Activated CD4-positive, alpha-beta T cell treated with anti-CD3 and anti-CD28 coated beads, Interleukin-2, amount 10 ng/mL, durations not matched to agents 7 days and 5 days (primary cell): ENCODE results near the gene IGSF3. TPM values are rescaled to one million over a fixed set of nuclear protein-coding genes. Genes with fewer than 3 reads are reported as not detected.

Experiments used
- CTCF ChIA-PET: fragments of 350-600 bp; sonication (Branson Sonifier 250); formaldehyde crosslinking; loops from one replicate; lab custom pipeline; 2021; ENCODE audit warnings: antibody characterized with exemption; lab: Charles Lee
- POLR2A ChIA-PET: fragments of 350-600 bp; sonication (Branson Sonifier 250); formaldehyde crosslinking; loops from one replicate; lab custom pipeline; 2021; ENCODE audit warnings: antibody characterized with exemption; lab: Charles Lee
- DNase-seq: peaks from one replicate; pipeline ENCODE4 v3.0.0-alpha.2; 2020
- H3K27ac Mint-ChIP-seq: one replicate; pipeline ENCODE4 v1.8.0; 2021; ENCODE audit warnings: mild to moderate bottlenecking, moderate library complexity, mixed read lengths
- H3K27me3 Mint-ChIP-seq: one replicate; pipeline ENCODE4 v1.8.0; 2021; ENCODE audit warnings: mixed read lengths
- H3K36me3 Mint-ChIP-seq: one replicate; pipeline ENCODE4 v1.8.0; 2021; ENCODE audit warnings: low read depth, mixed read lengths
- H3K4me1 Mint-ChIP-seq: one replicate; pipeline ENCODE4 v1.8.0; 2021; ENCODE audit warnings: mixed read lengths
- H3K4me3 Mint-ChIP-seq: one replicate; pipeline ENCODE4 v1.8.0; 2021; ENCODE audit warnings: mild to moderate bottlenecking, moderate library complexity, mixed read lengths
- H3K9me3 Mint-ChIP-seq: one replicate; pipeline ENCODE4 v1.8.0; 2021; ENCODE audit warnings: mixed read lengths
- total RNA-seq, 2 experiments: library from RNA; stranded (reverse); gene quantifications; one replicate each; pipeline ENCODE4 v1.2.3, GENCODE V29; 2021

The IGSF3 gene
- under 1 TPM; 0.35 to 0.77 TPM for total RNA-seq

DNA sequence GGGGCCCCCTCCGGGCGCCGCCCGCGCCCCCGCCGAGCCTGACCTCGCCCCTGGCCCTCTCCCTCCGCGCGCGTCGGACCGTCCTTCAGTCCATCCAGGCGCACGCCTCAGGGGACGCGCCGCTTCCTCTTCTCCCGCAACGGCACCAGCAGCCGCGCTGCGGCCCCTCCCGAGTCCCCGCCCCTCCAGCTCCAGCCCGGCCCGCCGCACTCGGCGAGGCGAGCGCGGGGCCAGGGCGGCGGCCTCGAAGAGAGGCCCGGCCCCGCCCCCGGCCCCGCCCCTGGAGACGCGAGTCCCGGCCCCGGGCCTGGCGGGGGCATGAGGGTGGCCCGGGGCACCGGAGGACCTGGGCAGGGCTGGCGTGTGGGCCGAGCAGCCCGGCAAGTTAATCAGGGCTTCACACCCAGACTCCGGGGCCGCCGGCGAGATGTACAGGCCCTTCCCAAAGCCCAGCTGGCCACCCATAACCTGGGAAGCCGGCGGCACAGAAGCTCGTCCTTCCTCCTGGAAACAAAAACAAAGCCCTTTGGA lies at the start of gene IGSF3:
Gene IGSF3, minus strand, starts transcription at position 159 of the 531 bp plus-strand sequence. CDS start 1,407 bp downstream, outside the sequence.
- ChIA-PET POLR2A (no interaction called here), CTCF (interaction anchor here (1.0 to 1.4 kb wide), 2 partner anchors 93 to 393 kb away, joined by 3 to 4 read pairs; partner anchors contain the start of gene TTF2)

DNA sequence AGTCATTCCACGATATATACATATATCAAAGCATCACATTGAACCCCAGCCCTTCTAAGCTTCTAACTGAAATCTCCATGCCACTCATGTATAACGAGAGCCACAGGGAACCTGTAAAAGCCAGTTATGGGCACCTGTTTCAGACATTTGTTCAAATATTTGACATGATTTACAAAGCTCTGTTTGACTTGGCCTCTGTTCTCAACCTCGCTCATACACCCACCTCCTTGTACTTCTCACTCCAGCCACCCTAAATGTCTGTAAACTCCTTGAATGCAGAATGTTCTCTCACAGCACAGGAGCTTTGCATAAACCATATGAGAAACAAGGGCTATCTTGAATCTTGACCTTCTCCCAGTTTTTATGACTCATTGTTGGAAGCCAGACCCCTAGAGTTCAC lies 49.8 kb upstream of the IGSF3 start:
- Mint-ChIP-seq H3K27me3 (peaks cover 12% of the 10 kb centered on the region), H3K27ac (no peak overlapping the region), H3K9me3 (peaks cover 5% of the 10 kb centered on the region), H3K36me3 (no peaks in the 10 kb centered on the region), H3K4me1 (peaks cover 4% of the 10 kb centered on the region), H3K4me3 (no peak overlapping the region)
- no peak for DNase-seq
- ChIA-PET POLR2A (no interaction called here), CTCF (interaction anchor here (0.6 to 1.6 kb wide), 3 partner anchors 10 to 37 kb away, joined by 3 to 6 read pairs (median 4); no protein-coding TSS in a partner anchor)

More for the DNA sequence above, at the start of gene IGSF3:
- Mint-ChIP-seq H3K4me3 (peak within 1 kb of the TSS; percentile 68), H3K9me3 (no peaks in the 10 kb centered on the region), H3K4me1 (peaks cover 15% of the 10 kb centered on the region), H3K27me3 (peaks cover 54% of the 10 kb centered on the region), H3K27ac (no peak within 1 kb of the TSS), H3K36me3 (no peaks in the 10 kb centered on the region)
- DNase-seq: peak; percentile 51

DNA sequence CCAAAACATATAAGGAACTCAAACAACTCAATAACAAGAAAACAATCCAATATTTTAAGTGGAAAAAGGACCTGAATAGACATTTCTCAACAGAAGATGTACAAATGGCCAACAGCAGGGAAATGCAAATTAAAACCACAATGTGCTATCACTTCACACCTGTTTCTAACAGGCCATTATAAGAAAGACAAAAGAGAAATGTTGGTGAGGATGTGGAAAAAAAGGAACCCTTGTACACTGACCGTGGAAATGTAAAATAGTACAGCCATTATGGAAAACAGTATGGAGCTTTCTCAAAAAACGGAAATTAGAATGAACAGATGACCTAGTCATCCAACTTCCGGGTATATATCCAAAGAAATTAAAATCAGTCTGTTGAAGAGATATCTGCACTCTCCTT lies 48.9 kb upstream of the IGSF3 start:
- Mint-ChIP-seq H3K27me3 (peaks cover 12% of the 10 kb centered on the region), H3K36me3 (no peaks in the 10 kb centered on the region), H3K4me3 (no peak overlapping the region), H3K4me1 (peaks cover 5% of the 10 kb centered on the region), H3K27ac (no peak overlapping the region), H3K9me3 (peaks cover 5% of the 10 kb centered on the region)
- DNase-seq: no peak
- ChIA-PET POLR2A (no interaction called here), CTCF (interaction anchor here (0.6 kb wide), 1 partner anchor 249 kb away, joined by 3 read pairs; no protein-coding TSS in a partner anchor)

- ChIA-PET POLR2A (no interaction called here), CTCF (interaction anchor here (0.6 kb wide), 3 partner anchors 9 to 1053 kb away, joined by 3 to 6 read pairs (median 5); no protein-coding TSS in a partner anchor)
- Mint-ChIP-seq H3K27ac (no peak overlapping the region), H3K4me3 (no peak overlapping the region), H3K9me3 (peaks cover 5% of the 10 kb centered on the region), H3K27me3 (peaks cover 12% of the 10 kb centered on the region), H3K4me1 (peaks cover 7% of the 10 kb centered on the region), H3K36me3 (no peaks in the 10 kb centered on the region)
- DNase-seq: no peak
Observed at GRCh38 chr1:116713474-116713873, 45.9 kb upstream of the IGSF3 start.

DNA sequence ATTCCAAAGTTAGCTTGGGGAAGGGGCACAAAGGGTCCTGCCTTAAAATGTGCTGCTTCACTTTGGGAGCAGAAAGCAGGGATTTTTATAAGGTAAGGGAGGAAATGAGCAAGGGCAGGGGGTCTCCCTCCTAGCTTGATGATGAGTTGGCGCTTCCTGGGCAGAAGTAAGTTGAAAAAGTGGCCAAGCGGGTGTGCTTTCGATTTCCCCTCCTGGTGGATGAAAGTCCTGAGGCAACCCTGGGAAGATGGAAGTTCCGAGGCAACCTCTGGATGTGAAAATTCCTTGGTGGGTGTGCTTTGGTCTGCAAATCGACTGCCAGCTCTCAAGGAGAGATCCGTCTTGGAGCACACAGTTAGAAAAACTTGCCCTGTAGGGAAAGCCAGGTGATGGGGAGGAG lies 45.0 kb upstream of the IGSF3 start:
- Mint-ChIP-seq H3K27ac (no peak overlapping the region), H3K9me3 (peaks cover 2% of the 10 kb centered on the region), H3K4me1 (peaks cover 7% of the 10 kb centered on the region), H3K4me3 (no peak overlapping the region), H3K36me3 (no peaks in the 10 kb centered on the region), H3K27me3 (peaks cover 12% of the 10 kb centered on the region)
- no peak for DNase-seq
- ChIA-PET POLR2A (no interaction called here), CTCF (interaction anchor here (1.4 kb wide), 1 partner anchor 12 kb away, joined by 3 read pairs; no protein-coding TSS in a partner anchor)

DNA sequence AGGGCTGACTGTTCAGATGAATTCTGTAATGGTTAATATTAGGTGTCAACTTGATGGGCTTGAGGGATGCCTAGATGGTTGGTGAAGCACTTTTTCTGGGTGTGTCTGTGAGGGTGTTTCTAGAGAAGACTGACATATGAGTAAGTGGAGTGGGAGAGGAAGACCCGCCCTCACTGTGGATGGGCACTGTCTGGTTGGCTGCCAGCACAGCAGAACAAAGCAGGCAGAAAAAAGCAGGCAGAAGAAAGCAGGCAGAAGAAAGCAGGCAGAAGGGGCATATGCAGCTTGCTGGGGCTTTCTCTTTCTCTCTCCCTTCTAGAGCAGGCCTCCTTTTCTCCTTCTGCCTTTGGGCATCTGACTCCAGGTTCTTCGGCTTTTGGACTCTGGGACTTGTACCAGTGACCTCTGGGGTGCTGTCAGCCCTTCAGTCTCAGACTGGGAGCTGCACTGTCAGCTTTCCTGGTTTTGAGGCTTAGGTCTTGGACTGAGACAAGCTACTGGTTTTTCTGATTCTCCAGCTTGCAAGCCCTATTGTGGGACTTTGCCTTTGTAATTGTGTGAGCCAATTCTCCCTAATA lies 43.8 kb upstream of the IGSF3 start:
- Mint-ChIP-seq H3K27me3 (peaks cover 6% of the 10 kb centered on the region), H3K4me3 (no peak overlapping the region), H3K27ac (no peak overlapping the region), H3K9me3 (peaks cover 4% of the 10 kb centered on the region), H3K4me1 (peaks cover 7% of the 10 kb centered on the region), H3K36me3 (no peaks in the 10 kb centered on the region)
- ChIA-PET CTCF (interaction anchor here (0.6 to 1.5 kb wide), 3 partner anchors 13 to 1248 kb away, joined by 3 to 4 read pairs (median 3); no protein-coding TSS in a partner anchor), POLR2A (no interaction called here)
- DNase-seq: no peak

GRCh38 chr1:116710420-116711262 lies 43.1 kb upstream of the IGSF3 start:
- no peaks in the 10 kb centered on the region for H3K36me3 Mint-ChIP-seq
- no peak overlapping the region for H3K27ac Mint-ChIP-seq
- H3K9me3 Mint-ChIP-seq: peaks cover 4% of the 10 kb centered on the region
- H3K27me3 Mint-ChIP-seq: peaks cover under 1% of the 10 kb centered on the region
- no peak overlapping the region for H3K4me3 Mint-ChIP-seq
- ChIA-PET POLR2A (no interaction called here), CTCF (interaction anchor here (1.5 kb wide), 1 partner anchor 13 kb away, joined by 4 read pairs; no protein-coding TSS in a partner anchor)
- no peak for DNase-seq
- peaks cover 7% of the 10 kb centered on the region for H3K4me1 Mint-ChIP-seq

- peaks cover 7% of the 10 kb centered on the region for H3K4me1 Mint-ChIP-seq
Observed at GRCh38 chr1:116709666-116710167, 42.2 kb upstream of the IGSF3 start.

DNA sequence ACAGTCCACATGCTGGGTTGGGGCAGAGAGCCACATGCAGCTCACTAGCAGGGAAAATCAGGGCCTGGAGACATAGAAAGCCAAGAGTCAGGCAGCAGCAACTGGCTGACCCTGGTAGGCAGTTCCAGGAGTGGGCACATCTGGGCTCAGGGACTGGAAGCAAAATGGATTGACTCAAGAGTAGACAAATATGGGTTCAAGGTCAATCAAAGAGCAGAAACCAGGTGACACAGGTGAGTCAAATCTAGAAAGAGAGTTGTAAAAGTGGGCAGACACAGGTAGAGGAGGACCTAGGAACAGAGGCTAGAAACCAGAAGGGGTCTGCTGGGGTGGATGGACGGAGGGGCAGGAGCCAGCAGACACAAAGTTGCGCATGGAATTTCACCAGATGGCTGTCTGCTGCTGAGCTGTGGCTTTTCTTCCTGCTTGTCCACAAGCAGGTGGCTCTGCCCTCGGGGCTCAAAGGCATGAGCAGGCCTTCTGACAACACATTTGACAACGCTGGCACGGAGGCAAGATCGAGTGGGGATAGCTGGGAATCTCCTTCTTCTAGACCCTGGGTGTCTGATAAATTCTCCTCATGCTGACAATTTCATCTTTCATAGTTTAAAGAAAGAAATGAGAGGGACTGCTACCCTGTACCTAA lies 40.8 kb upstream of the IGSF3 start:
- peak overlapping the region; percentile 16 for H3K27ac Mint-ChIP-seq
- CTCF ChIA-PET: interaction anchor here (0.7 to 0.8 kb wide), 2 partner anchors 12 to 206 kb away, joined by 3 read pairs; no protein-coding TSS in a partner anchor
- POLR2A ChIA-PET: no interaction called here
- peaks cover 7% of the 10 kb centered on the region for H3K4me1 Mint-ChIP-seq
- H3K27me3 Mint-ChIP-seq: peaks cover 3% of the 10 kb centered on the region
- H3K4me3 Mint-ChIP-seq: no peak overlapping the region
- no peaks in the 10 kb centered on the region for H3K36me3 Mint-ChIP-seq
- H3K9me3 Mint-ChIP-seq: peaks cover 4% of the 10 kb centered on the region
- DNase-seq: no peak

More at GRCh38 chr1:116709666-116710167, 42.2 kb upstream of the IGSF3 start:
- H3K27me3 Mint-ChIP-seq: peaks cover 1% of the 10 kb centered on the region
- H3K27ac Mint-ChIP-seq: no peak overlapping the region
- ChIA-PET CTCF (interaction anchor here (0.8 to 1.5 kb wide), 2 partner anchors 14 to 16 kb away, joined by 3 to 4 read pairs; no protein-coding TSS in a partner anchor), POLR2A (no interaction called here)
- no peak overlapping the region for H3K4me3 Mint-ChIP-seq
- H3K36me3 Mint-ChIP-seq: no peaks in the 10 kb centered on the region
- no peak for DNase-seq
- peaks cover 4% of the 10 kb centered on the region for H3K9me3 Mint-ChIP-seq

- Mint-ChIP-seq H3K27ac (no peak overlapping the region), H3K4me1 (peaks cover 2% of the 10 kb centered on the region), H3K27me3 (peaks cover 3% of the 10 kb centered on the region), H3K4me3 (no peak overlapping the region), H3K9me3 (peaks cover 4% of the 10 kb centered on the region), H3K36me3 (no peaks in the 10 kb centered on the region)
- no peak for DNase-seq
- ChIA-PET POLR2A (no interaction called here), CTCF (no interaction called here)
Observed at GRCh38 chr1:116706841-116707240, 39.3 kb upstream of the IGSF3 start.

GRCh38 chr1:116706123-116706522 lies 38.6 kb upstream of the IGSF3 start:
- no peak overlapping the region for H3K27ac Mint-ChIP-seq
- peaks cover under 1% of the 10 kb centered on the region for H3K4me1 Mint-ChIP-seq
- no peak for DNase-seq
- H3K4me3 Mint-ChIP-seq: no peak overlapping the region
- peaks cover 4% of the 10 kb centered on the region for H3K9me3 Mint-ChIP-seq
- H3K36me3 Mint-ChIP-seq: no peaks in the 10 kb centered on the region
- POLR2A ChIA-PET: no interaction called here
- H3K27me3 Mint-ChIP-seq: peaks cover 3% of the 10 kb centered on the region
- CTCF ChIA-PET: no interaction called here

- H3K4me1 Mint-ChIP-seq: no peaks in the 10 kb centered on the region
- ChIA-PET POLR2A (no interaction called here), CTCF (interaction anchor here (0.6 kb wide), 1 partner anchor 422 kb away, joined by 3 read pairs; no protein-coding TSS in a partner anchor)
- H3K4me3 Mint-ChIP-seq: no peak overlapping the region
- no peak overlapping the region for H3K27ac Mint-ChIP-seq
- H3K9me3 Mint-ChIP-seq: peaks cover 4% of the 10 kb centered on the region
- peaks cover 3% of the 10 kb centered on the region for H3K27me3 Mint-ChIP-seq
- DNase-seq: no peak
- no peaks in the 10 kb centered on the region for H3K36me3 Mint-ChIP-seq
Observed at GRCh38 chr1:116704278-116704677, 36.7 kb upstream of the IGSF3 start.
